Right kidney (tissue), 9 donors: ENCODE data around the gene CD244.
"Not testable (repeated sequence)": the region's sequence is repeated elsewhere in the genome, so short reads cannot be mapped to it uniquely, and the experiment has no call there.

ENCODE experiments used
- DNase-seq: peaks from one replicate; pipeline ENCODE4 v3.0.0-alpha.2; 2016
- long read RNA-seq, 8 donors: transcript quantifications; one replicate each; lab custom pipeline, GENCODE V29; 2026

The CD244 gene, protein sequence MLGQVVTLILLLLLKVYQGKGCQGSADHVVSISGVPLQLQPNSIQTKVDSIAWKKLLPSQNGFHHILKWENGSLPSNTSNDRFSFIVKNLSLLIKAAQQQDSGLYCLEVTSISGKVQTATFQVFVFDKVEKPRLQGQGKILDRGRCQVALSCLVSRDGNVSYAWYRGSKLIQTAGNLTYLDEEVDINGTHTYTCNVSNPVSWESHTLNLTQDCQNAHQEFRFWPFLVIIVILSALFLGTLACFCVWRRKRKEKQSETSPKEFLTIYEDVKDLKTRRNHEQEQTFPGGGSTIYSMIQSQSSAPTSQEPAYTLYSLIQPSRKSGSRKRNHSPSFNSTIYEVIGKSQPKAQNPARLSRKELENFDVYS
- long read RNA-seq, donor 1 = 0 reads
- long read RNA-seq, donor 2 = 0 reads
- long read RNA-seq, donor 3 = 0 reads
- long read RNA-seq, donor 4, partial matches to known transcripts = 0 of 1 reads
- long read RNA-seq, donor 4, other reads (novel, unspliced or antisense) = 0 of 1 reads
- long read RNA-seq, donor 5 = 0 reads
- long read RNA-seq, donor 6 = 0 reads
- long read RNA-seq, donor 7 = 0 reads
- long read RNA-seq, donor 8 = 0 reads

GRCh38 chr1:160862203-160863060, at the start of gene CD244:
TSS of gene CD244 (minus strand) at chr1:160862887. CDS start at chr1:160862677, 210 bp downstream.
- DNase-seq = no peak

DNA sequence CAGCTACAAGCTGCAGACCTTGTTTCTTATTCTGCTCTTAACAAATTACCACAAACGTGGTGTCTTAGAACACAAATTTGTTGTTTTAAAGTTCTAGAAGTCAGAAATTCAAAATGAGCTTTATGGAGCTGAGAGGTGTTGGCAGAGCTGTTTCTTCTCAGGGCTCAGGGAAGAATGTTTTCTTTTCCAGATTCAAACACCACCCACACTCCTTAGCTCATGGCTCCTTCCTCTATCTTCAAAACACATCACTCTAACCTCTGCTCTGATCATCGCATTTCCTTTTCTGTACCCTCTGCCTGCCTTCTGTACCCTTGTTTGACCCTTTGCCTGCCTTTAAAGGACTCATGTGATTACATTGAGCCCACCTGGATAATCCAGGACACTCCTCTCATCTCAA, 49.2 kb upstream of the CD244 start:
- no peak for DNase-seq

GRCh38 chr1:160911441-160911840, 48.8 kb upstream of the CD244 start:
- no peak for DNase-seq

DNA sequence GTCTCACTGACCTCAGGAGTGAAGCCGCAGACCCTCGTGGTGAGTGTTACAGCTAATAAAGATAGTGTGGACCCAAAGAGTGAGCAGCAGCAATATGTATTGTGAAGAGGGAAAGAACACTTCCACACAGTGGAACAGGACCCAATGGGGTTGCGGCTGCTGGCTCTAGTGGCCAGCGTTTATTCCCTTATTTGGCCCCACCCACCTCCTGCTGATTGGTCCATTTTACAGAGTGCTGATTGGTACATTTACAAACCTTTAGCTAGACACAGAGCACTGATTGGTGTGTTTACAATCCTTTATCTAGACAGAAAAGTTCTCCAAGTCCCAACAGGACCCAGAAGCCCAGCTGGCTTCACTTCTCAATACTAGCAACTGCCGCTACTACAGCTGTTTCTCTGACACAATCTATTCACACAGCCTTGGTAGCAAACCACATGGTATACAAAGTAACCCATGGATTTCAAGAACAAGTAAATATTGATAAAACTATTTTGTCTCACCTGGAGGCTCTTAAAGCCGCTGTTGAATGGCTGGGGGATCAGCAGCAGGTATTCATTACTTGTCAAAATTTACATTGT, 47.6 kb upstream of the CD244 start:
- no peak for DNase-seq

DNA sequence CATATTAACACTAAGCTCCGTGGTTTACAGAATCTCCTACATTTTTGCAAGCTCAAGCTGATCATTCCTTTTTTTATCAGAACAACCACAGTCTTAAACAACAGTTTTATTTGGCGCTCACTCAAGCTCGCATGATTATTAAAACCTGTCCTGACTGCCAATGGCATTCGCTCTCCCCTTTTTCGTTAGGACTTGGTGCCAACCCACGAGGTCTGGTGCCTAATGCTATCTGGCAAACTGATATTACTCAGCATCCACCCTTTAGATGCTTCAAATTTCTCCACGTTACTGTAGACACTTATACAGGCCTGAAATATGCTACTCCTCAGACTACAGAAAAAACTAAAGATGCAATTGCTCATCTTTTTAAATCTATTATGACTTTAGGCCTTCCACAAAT, 45.3 kb upstream of the CD244 start:
- no peak for DNase-seq

DNA sequence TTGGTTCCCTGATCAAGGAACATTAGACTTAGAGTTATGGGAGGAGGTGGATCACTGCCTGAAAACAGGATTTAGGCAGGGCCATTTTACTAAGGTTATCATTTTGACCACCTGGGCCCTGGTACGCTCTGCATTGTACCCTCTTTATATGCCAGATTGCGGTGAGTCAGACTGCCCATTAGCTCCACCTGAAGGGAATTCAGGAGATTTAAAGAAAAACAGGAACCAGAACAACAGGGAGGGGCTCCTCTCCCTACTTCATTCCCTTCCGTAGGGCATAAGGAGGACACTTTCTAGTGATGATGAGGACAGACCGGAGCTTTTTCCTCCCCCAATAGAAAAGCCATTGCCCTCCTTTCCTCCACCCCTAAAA, 42.9 kb upstream of the CD244 start:
- DNase-seq = no peak

DNA sequence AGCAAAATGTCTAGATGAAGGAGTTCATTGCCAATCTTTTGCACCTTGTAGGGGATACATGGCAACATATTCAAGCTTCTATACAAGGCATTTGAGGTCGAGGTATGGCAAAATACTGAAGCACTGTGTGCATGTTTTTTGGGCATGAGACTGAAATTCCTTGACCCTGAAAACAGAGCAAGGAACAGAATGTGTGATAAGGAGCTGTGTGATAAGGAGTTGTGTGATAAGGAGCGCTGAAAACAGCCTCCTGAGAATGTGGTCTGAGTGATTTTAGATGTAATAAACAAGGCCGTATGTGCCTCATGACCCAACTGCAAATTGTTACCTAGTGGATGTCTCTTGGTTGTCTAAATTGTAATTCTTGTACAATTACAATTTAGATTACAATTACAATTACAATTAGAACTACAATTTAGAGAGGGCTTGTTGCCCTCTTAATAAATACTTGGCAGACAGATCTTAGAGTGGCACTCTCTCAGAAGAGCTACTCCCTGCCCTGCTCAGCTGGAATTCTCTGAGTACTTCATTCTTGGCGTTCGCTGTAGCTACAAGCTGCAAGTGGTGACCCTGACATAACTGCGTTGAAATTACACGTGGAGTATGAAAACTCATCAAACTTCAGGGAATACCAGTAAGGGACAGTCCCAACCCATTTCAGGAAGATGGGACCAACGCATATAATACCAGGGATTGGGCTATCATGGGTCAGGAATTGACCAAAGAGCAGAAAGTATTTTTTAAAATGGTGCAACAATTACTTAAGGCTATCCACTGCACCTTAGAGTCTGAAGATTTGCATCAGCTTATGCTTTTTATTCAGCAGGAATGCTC, 42.3 kb upstream of the CD244 start:
- no peak for DNase-seq

GRCh38 chr1:160902251-160902650, 39.6 kb upstream of the CD244 start:
- DNase-seq = not testable (repeated sequence)

GRCh38 chr1:160901768-160902167, 39.1 kb upstream of the CD244 start:
- DNase-seq = no peak

DNA sequence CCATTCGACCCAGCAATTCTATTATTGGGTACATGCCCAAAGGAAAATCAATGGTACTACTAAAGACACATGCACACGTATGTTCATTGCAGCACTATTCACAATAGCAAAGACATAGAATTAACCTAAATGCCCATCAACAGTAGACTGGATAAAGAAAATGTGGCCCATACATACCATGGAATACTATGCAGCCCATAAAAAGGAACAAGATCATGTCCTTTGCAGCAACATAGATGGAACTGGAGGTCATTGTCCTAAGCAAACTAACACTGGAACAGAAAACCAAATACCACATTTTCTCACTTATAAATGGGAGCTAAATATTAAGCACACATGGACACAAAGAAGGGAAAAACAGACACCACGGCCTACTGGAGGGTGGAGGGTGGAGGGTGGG, 38.0 kb upstream of the CD244 start:
- not testable (repeated sequence) for DNase-seq

DNA sequence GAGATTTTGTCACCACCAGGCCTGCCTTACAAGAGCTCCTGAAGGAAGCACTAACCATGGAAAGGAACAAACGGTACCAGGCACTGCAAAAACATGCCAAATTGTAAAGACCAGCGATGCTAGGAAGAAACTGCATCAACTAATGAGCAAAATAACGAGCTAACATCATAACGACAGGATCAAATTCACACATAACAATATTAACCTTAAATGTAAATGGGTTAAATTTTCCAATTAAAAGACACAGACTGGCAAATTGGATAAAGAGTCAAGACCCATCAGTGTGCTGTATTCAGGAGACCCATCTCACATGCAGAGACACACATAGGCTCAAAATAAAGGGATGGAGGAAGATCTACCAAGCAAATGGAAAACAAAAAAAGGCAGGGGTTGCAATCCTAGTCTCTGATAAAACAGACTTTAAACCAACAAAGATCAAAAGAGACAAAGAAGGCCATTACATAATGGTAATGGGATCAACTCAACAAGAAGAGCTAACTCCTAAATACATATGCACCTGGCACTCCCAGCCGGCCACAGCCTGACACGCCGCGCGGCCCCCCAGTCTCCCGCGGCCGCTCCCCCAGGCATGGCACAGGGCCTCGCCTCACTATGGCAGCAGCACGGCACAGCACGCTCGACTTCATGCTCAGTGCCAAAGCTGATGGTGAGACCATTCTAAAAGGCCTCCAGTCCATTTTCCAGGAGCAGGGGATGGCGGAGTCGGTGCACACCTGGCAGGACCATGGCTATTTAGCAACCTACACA, 31.9 kb upstream of the CD244 start:
- DNase-seq = not testable (repeated sequence)

GRCh38 chr1:160891474-160891873, 28.8 kb upstream of the CD244 start:
- DNase-seq = no peak

DNA sequence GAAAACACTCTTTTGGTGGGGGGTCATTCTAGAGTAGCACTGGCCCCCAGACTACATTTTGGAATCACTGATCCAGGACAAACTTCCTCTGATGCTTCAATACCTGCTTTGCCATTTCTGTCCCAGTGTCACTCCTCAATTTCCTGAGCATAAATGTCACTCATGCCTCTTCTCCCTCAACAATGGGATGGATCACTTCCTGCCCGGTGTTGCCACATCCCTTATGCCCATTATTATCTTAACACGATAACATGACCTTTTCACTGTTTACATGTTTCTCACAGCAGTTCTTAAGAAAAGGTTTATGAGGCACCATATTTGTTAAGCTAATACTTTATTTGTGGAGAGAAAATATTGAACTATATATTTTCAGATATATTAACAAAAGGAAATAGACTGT, 26.2 kb upstream of the CD244 start:
- DNase-seq = no peak

GRCh38 chr1:160887071-160887470, 24.4 kb upstream of the CD244 start:
- no peak for DNase-seq

DNA sequence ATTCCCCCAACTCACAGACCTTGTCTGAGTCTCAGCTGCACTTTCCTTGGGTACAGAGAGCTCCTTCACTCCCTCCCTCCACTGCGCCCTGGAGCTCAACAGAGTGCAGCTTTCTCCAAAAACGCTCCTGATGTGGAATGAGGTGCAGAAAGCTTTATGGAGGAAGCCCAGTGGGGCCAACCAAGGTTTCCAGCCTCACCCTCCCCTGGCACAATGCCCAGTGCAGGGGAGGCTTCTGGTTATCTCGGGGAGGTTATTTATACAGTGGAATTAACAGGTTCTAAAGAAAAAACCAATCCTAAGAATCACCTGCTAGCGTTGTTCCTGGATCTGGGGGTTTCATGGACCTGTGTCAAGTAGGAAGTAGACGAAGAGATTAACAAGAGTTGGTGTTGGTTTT, 22.4 kb upstream of the CD244 start, which contains the start of gene ITLN1:
ITLN1 (minus strand) TSS at position 139 of the 400 bp plus-strand sequence. CDS start 303 bp downstream, outside the sequence.
- no peak for DNase-seq

DNA sequence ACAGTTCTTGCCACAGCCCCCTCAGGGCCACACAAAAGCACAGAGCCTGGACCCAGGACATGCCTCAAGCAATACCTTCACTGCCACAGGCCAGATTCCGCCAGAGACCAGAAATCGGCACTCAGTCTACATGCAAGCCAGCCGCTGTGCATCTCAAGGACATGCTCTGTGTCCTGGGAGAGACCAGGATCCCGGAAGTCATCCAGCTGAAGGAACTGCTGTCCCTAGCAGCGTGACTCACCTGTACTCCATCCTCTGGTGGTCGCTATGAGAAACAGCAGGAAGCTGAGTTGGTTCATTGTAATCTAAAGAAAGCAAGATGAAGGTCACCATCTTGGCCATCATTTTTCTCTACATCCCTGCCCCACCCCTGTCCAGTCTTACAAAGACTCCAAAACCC, 21.9 kb upstream of the CD244 start:
- no peak for DNase-seq

- no peak for DNase-seq
These were observed 21.2 kb upstream of the CD244 start for GRCh38 chr1:160883581-160884513.

DNA sequence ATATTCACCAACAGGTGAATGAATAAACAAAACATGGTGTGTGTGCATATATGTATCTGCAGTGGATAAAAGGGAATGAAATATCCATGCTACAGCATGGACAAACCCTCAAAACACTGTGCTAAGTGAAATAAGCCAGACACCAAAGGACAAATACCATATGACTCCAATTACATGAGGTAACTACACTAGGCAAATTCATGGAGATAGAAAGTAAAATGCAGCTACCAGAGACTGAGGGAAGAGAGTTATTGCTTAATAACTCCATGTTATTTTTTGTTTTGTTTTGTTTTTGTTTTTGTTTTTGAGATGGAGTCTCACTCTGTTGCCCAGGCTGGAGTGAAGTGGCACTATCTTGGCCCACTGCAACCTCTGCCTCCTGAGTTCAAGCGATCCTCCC, 19.9 kb upstream of the CD244 start:
- no peak for DNase-seq

- not testable (repeated sequence) for DNase-seq
These were observed 18.6 kb upstream of the CD244 start for GRCh38 chr1:160881264-160881663.

- no peak for DNase-seq
These were observed 17.5 kb upstream of the CD244 start for GRCh38 chr1:160880216-160880615.
